RKO (cell line): ENCODE data around the gene GPR162.
"Not testable (repeated sequence)": the region's sequence is repeated elsewhere in the genome, so short reads cannot be mapped to it uniquely, and the experiment has no call there.

Experiments
- DNase-seq: peaks from one replicate; pipeline ENCODE4 v3.0.0-alpha.2; 2016; ENCODE audit warnings: low spot score

The GPR162 gene

GRCh38 chr12:6854036-6854435 is 32.4 kb downstream of the GPR162 start:
- DNase-seq, result no peak

- DNase-seq, result no peak
Measured at GRCh38 chr12:6855322-6855721, 33.7 kb downstream of the GPR162 start.

GRCh38 chr12:6858799-6859198 is 37.2 kb downstream of the GPR162 start:
- no peak for DNase-seq

GRCh38 chr12:6860116-6860515 is 38.5 kb downstream of the GPR162 start:
- no peak for DNase-seq

- DNase-seq, result no peak
Measured at GRCh38 chr12:6860942-6861341, 39.3 kb downstream of the GPR162 start.

GRCh38 chr12:6861391-6861790 is 39.8 kb downstream of the GPR162 start:
- DNase-seq, result no peak

- no peak for DNase-seq
Measured at GRCh38 chr12:6863033-6863432, 41.4 kb downstream of the GPR162 start.

- DNase-seq, result no peak
Measured at GRCh38 chr12:6863586-6864321, 42.1 kb downstream of the GPR162 start.

- not testable (repeated sequence) for DNase-seq
Measured at GRCh38 chr12:6865307-6865706, 43.7 kb downstream of the GPR162 start.

- no peak for DNase-seq
Measured at GRCh38 chr12:6866163-6866919, 44.7 kb downstream of the GPR162 start.

GRCh38 chr12:6866920-6867412 is 45.3 kb downstream of the GPR162 start:
- no peak for DNase-seq

GRCh38 chr12:6867413-6868210 is 46.0 kb downstream of the GPR162 start, which contains the start of gene TPI1:
Gene TPI1 (plus strand): TSS chr12:6867531. CDS start chr12:6867567, 36 bp downstream.
- peak; percentile 85 for DNase-seq

- DNase-seq, result peak; percentile 72
Measured at GRCh38 chr12:6868211-6869048, 46.8 kb downstream of the GPR162 start.

- DNase-seq, result peak; percentile 65
Measured at GRCh38 chr12:6869049-6870021, 47.7 kb downstream of the GPR162 start.

- DNase-seq, result not testable (repeated sequence)
Measured at GRCh38 chr12:6870304-6870703, 48.7 kb downstream of the GPR162 start.

GRCh38 chr12:6871052-6871957 is 49.7 kb downstream of the GPR162 start:
- peak; percentile 66 for DNase-seq

- DNase-seq, result peak; percentile 83
Measured at GRCh38 chr12:6872073-6873048, 50.7 kb downstream of the GPR162 start.
